NCI-H2171 (cell line): ENCODE results near the gene ADAMTS3.
"Not testable (repeated sequence)": the region's sequence is repeated elsewhere in the genome, so short reads cannot be mapped to it uniquely, and the experiment has no call there.

ENCODE experiments used
- DNase-seq: peaks from one replicate; lab custom pipeline; 2025; lab: John Stamatoyannopoulos, UW

The ADAMTS3 gene

DNA sequence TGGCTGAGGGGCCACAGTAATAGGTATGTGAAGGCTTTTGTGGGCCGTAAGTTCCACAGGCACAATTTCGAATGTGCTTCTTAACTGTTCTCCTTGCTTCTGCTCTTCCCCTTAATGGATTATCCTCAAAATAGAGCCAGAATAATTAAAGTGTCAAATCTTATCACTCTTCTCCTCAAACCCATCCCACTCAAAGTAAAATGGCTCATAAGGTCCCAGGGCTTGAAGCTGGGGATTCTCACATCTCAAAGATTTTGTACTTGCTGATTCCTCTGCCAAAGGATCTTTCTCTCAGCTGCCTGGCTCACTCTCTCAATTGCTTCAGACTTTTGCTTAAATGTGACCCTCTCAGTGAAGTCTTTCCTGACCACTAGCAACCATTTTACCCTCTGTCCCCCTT lies 16.6 kb downstream of the ADAMTS3 start:
- no peak for DNase-seq

DNA sequence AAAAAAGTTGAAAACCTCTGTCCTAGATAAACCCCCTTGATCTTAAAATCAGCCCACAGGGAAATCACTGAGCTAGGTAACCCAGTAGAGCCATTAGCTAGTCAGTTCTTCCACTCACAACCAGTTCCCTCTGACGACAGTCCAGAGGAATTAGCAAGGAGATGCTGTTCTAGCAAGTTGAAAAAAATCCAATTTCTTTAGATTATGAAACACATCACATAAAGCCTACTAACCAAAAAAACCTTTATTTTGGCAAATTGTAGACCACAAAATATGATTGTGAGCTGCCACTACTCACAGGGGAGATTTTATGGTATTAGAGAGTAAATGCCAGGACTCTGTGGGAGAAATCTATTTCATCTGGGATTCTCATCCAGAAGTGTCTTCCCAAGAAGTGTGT lies 22.6 kb downstream of the ADAMTS3 start:
- DNase-seq = no peak

- DNase-seq = not testable (repeated sequence)
Observed at GRCh38 chr4:72540694-72541093, 28.3 kb downstream of the ADAMTS3 start.

DNA sequence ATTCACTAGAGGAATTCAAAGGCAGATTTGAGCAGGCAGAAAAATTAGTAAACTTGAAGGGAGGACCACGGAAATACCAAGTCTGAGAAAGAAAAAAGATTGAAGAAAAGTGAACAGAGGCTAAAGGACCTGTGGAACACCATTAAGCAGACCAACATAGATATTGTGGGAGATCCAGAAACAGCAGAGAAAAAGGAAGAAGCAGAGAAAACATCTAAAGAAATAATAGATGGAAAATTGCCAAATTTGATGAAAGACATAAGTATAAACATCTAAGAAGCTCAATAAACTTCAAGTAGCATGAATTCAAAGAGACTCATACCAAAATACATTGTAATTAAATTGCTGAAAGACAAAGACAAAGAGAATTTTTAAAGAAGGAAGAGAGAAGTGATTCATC lies 31.0 kb downstream of the ADAMTS3 start:
- DNase-seq = no peak

DNA sequence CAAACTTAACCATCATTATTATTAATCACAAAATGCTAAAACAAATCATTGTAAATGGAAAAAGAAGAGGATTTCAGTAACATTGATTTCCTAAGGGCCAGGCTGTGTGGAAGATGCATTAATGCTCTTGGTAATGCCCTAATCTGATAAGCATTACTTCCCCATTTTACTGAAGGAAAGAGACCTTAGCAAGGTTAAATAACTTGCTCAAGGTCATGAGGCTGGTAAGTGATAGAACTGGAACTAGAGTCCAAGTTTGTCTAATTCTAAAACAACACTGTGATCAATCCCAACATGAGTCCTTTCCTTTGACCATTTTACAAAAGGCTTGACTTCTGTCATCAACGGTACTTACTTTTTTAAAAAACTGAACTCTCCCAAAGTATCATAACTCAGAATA lies 32.6 kb downstream of the ADAMTS3 start:
- no peak for DNase-seq

DNA sequence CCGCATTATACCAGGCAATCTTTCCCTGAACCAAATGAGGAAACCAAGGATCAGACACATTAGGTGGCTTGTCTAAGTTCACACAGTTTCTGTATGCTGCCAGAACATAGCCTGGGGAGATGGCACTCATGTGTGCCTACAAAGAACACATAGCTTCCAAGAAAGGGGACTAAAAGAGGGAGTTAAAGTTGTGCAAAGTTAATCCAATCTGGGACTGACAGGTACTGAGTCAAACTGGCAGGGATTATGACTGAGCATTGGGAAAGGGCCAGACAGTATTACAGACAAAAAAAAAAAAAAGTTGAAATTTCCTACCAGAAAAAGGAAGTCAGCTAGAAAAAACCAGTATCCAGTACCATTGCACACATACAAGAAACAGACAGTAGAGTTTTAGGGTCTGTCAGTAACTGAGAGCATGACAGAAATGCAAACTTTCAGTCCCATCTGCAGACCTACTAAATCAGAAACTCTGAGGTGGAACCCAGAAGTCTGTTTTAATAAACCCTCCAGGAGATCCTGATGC lies 37.2 kb downstream of the ADAMTS3 start:
- DNase-seq = no peak

GRCh38 chr4:72531322-72531721 lies 37.7 kb downstream of the ADAMTS3 start:
- no peak for DNase-seq

- DNase-seq = no peak
Observed at GRCh38 chr4:72529148-72529822, 39.7 kb downstream of the ADAMTS3 start.

- no peak for DNase-seq
Observed at GRCh38 chr4:72527038-72527646, 41.9 kb downstream of the ADAMTS3 start.

GRCh38 chr4:72525938-72526337 lies 43.1 kb downstream of the ADAMTS3 start:
- DNase-seq = no peak

DNA sequence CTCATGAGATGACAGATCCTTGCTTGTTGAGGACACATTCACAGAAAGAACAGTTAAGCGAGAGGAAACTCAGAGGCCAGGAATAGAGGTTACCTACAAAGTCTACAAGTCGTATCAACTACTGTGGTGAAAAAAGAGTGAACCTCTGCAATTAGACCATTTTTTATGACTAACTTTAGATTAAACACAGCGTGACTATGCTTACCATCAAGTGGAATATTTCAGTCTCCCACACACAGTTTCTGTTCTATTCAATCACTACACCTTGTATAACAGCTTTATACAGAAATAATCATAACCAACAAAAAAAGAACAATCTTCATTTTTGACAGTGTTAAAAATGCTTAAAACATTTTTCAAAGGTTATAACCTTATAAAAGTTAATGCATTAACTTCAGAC lies 46.6 kb downstream of the ADAMTS3 start:
- DNase-seq = no peak

DNA sequence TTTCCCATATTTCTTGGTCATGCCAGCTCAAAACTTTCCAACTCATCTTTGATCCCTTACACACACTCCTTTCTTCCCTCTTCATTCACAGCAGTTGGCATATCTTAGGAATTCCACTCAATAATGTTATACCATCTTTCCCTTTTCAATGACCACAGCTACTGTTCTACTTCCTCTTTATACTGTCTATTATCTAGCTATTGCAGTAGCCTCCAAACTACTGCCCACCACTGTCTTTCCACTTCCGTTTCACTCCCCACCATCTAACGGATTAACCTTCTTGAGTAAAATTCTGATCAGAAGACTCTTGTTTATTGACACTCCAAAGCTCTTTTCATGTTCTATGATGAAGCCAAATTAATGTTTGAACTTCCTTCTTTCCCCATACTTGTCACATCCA lies 55.8 kb downstream of the ADAMTS3 start:
- no peak for DNase-seq

DNA sequence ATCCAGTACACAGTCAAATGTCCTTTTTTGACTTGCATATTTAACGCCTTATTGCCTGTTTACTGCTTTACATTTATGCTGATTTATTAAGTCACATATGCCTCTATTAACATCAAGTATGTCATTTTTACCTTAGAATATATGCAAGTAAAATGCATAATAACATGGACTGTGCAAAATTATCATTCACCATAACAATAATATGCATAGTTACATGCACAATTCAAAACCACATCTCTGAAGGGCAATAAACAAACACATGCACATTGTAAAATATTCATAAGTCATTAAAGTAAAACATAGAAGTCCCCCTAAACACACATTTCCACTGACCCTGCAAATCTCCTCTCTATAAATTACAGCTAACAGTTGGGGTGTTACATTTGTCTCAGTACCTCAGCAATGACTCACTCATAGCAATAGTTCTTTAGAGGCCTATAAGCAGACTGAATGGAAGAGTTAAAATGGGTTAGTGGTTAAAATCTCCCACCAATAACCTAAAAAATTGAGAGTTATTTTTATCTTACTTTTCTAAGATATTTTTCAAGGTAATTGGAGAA lies 61.1 kb downstream of the ADAMTS3 start:
- DNase-seq = no peak

- DNase-seq = no peak
Observed at GRCh38 chr4:72507167-72507566, 61.9 kb downstream of the ADAMTS3 start.

- no peak for DNase-seq
Observed at GRCh38 chr4:72505314-72505744, 63.7 kb downstream of the ADAMTS3 start.

- no peak for DNase-seq
Observed at GRCh38 chr4:72500214-72500613, 68.8 kb downstream of the ADAMTS3 start.

DNA sequence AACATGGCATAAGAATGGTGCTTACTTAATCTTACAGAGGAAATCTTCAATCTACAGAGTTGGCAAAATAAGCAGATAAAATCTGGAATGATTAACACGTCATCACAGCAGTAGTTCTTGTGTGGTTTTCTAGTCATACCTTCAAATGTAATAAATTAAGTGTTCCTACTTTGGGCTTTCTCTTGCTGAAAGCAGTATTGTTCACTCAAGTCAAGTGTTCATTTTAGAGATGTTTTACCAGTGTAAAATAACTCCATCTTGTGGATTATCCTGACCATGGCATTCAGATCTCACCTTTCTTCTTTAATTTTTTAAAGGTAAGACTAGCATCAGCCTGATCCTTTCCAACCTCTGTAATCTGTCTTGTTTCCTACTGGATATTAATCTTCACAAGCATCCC lies 72.9 kb downstream of the ADAMTS3 start:
- no peak for DNase-seq

DNA sequence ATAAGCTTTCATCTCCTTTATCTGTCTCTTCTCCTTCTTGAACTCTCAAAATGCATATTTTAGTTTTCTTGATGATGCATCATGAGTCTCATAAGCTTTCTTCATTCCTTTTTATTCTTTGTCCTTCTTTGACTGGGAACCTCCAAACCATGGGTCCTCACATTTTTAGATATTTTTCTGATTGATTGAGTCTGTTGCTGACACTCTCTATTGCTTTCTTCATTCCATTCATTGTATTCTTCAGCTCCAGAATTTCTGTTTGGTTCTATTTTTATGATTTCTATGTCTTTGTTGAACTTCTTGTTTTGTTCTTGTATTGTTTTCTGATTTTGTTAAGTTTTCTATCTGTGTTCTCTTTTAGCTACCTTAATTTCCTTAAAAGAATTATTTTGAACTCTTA lies 74.9 kb downstream of the ADAMTS3 start:
- DNase-seq = no peak

DNA sequence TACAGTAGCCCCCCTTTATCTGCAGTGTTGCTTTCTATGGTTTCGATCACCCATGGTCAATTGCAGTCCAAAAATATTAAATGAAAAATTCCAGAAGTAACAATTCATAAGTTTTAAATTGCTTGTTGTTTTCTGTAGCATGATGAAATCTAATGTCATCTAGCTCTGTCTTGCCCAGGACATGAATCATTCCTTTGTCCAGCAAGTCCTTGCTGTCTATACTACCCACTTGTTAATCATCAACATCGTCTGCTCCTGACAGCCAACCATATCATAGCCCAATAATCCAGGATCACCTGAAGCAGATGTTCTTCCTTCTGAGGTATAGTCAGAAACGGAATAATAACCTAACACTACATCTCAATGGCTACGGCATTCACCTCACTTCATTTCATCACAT lies 79.8 kb downstream of the ADAMTS3 start:
- DNase-seq = no peak

DNA sequence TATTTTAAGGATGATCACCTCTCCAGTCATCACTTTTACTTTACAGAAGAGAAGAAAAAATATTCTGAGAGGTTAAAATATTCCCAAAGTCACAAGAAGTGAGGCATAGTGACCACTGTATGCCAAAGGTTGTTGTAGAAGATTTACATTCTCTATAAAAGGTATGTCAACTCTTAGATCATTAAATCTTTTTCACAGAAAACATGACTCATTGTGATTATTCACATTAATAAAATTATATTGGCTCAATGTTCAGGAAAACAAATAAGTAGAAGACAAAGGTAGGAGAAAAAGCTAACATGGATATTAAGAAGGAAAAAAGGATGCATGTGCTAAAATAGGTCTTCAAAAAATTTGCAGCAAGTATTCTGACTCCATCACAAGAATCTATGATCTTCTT lies 82.0 kb downstream of the ADAMTS3 start:
- no peak for DNase-seq

DNA sequence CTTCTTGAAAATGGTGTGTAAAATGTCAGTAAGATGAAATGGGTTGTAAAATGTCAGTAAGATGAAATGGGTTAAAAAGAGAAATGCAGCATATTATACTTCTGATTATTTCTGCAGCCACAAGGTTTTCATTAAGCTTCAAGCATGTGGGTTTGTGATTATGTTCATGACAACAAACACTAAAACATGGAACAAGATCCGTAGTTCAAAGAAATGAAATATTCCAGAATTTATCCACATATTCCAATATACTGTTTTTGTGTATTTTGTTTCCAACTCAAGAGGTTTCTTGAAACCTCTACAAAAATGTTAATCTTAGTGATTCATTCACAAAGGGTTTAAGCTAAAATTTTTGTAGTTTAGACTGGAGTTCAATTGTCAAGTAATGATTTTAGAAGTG lies 84.0 kb downstream of the ADAMTS3 start:
- no peak for DNase-seq

- DNase-seq = no peak
Observed at GRCh38 chr4:72473434-72473900, 95.6 kb downstream of the ADAMTS3 start.

GRCh38 chr4:72471816-72472215 lies 97.2 kb downstream of the ADAMTS3 start:
- no peak for DNase-seq
